ENCODE results near the gene UBL3.
A peak's percentile ranks its signal among the peaks of the same experiment; 100 is the strongest.

Gene UBL3, protein sequence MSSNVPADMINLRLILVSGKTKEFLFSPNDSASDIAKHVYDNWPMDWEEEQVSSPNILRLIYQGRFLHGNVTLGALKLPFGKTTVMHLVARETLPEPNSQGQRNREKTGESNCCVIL

DNA sequence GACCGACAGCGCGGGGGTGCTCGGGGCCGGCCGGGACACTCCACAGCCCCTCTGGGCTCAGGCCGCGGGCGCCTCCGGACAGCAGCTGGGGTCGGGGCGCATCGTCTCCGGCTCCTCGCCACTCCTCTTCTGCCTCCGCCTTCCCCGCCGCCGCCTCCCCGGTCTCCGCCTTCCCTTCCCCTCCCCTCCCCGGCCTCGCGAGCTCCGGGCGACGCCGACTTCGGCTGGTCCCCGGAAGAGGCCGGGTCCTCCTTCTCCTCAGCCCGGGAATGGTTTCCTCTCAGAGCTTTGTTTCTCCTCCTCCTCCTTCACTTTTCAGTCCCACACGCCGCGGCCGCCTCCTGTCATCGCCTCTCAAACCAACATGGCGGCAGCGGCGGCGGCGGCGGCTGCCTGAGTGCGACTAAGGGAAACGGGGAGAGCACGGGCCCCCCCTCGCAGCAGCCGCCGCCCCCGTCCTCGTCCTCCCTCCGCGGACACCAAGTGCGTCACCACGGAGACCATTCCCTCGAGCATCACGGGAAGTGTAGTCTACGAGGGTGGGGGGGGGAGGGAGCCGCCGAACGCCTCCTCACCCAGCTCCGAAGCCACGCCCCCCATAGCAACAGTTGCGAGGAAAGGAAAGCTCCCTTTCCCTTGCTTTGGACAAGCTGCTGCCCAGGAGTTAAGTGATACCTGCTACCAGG is at the start of gene UBL3:
UBL3 (minus strand) TSS at position 405 of the 686 bp plus-strand sequence. CDS start 1,079 bp downstream, outside the sequence.
- peak; percentile 89 to 93 for ATAC-seq (replicated peaks)
- peaks cover 15 to 36% of the 10 kb centered on the region in 2 donors for H3K4me1 Mint-ChIP-seq
- H3K27me3 Mint-ChIP-seq, result no peaks in the 10 kb centered on the region
- H3K9me3 Mint-ChIP-seq, result no peaks in the 10 kb centered on the region
- peak; percentile 89 for DNase-seq
- H3K4me3 Mint-ChIP-seq, result peak within 1 kb of the TSS; percentile 87 to 94
- peaks cover 1 to 14% of the 10 kb centered on the region in 2 donors for H3K36me3 Mint-ChIP-seq
- H3K27ac Mint-ChIP-seq, result peak within 1 kb of the TSS; percentile 98

DNA sequence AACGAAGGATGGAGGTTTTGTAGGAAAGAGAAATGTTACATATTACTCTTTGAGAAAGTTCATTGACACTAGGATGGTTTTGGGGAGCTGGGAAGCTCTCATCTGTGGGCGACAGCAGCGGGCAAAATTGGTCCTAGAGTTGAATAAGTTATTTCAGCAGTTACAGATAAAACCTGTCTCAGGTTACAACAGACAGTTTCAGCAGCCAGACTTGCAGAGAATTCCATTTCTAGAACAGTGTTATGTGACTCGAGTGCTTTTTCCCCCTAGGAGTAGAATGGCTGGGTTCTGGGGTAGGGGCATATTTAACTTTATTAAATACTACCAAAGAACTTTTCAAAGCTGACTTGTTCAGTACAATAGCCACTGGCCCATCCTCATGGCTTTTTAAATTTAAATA is 46.7 kb upstream of the UBL3 start:
- DNase-seq (no peak), ATAC-seq (replicated peaks) (no peak)
- Mint-ChIP-seq H3K36me3 (no peaks in the 10 kb centered on the region), H3K4me3 (no peak overlapping the region), H3K9me3 (peaks cover 0 to 3% of the 10 kb centered on the region in 2 donors), H3K27ac (no peak overlapping the region), H3K27me3 (peaks cover 7 to 11% of the 10 kb centered on the region in 2 donors), H3K4me1 (no peaks in the 10 kb centered on the region)

DNA sequence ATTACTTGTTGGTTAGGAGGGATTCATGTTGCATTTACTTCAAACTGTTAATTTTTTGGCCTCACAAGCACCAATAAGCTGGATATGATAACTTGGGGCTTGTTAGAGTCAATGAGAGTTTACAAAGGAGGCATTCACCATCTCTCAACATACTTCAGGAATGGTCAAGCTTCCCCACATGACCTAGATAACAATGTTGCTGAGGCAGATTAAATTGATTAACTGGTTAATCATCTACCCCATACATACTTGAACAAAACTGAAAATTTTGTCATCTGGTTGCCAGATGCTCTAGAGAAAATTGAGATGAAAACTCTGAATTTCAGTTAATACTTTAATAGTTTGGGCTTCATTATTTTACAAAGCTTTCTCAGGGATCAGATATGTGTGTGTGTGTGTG is 43.0 kb upstream of the UBL3 start:
- DNase-seq (no peak), ATAC-seq (replicated peaks) (no peak)
- Mint-ChIP-seq H3K4me1 (no peaks in the 10 kb centered on the region), H3K9me3 (no peaks in the 10 kb centered on the region), H3K27ac (no peak overlapping the region), H3K4me3 (no peak overlapping the region), H3K36me3 (no peaks in the 10 kb centered on the region), H3K27me3 (peaks cover 0 to 2% of the 10 kb centered on the region in 2 donors)

DNA sequence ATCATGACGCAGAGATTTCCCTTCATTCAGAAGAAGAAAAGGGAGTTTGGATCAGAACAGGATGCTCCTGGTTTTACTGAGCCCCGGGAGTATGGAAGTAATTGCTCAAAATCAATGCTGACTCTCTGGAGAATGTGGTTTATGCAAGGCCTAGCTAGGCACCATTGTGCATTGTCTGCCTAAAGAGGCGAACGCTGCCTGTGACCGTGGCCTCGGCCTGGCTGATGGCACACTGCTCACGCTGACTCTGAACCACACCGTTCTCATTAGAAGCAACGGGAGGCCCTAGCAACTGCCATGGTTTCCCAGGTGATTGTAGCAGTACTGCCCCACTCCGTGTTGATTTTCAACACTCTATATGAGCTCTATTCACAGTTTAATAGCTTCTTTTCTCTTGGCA is 41.7 kb upstream of the UBL3 start:
- Mint-ChIP-seq H3K36me3 (no peaks in the 10 kb centered on the region), H3K4me1 (no peaks in the 10 kb centered on the region), H3K27me3 (peaks cover 0 to 3% of the 10 kb centered on the region in 2 donors), H3K4me3 (no peak overlapping the region), H3K27ac (no peak overlapping the region), H3K9me3 (no peaks in the 10 kb centered on the region)
- DNase-seq (no peak), ATAC-seq (replicated peaks) (no peak)

DNA sequence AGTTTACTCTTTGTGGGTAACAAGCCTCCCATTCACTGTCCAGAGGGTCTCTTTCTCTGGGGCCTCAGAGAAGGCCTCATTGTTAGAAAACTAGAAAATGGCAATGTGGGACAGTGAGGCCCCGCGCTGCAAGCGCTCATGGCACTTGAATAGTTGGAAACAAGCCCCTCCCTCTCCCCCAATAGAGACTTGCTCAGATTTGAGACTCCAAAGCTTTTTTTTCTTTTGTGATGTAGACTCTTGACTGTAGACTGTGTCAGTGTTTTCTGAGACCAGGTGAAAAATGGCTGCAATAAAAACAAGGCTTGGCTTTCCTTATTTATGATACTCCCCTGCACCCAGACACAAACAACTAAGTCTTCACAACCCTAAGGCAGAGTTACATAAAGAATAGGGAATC is 38.7 kb upstream of the UBL3 start:
- Mint-ChIP-seq H3K4me1 (no peaks in the 10 kb centered on the region), H3K27me3 (peaks cover 0 to 3% of the 10 kb centered on the region in 2 donors), H3K4me3 (no peak overlapping the region), H3K36me3 (no peaks in the 10 kb centered on the region), H3K9me3 (no peaks in the 10 kb centered on the region), H3K27ac (no peak overlapping the region)
- DNase-seq, result no peak
- no peak for ATAC-seq (replicated peaks)

DNA sequence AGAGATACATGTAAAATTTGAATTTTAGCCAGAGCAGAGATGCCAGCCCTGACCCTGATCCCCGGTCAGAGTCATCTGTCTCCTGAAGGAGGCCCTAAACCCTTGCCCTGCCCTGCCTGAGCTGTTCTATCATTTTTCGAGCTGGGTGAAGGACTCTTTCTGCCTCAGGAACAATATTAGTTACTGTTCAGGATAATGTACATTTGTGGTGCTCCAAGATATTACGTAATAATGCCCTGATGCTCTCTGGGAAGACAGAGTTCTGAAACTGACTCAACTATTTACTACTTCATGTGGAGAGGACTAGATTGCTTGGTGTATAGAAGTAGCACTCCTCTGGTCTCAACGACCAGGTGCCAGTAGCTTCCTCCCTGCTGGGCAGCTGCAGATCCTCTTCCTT is 37.9 kb upstream of the UBL3 start:
- Mint-ChIP-seq H3K27me3 (peaks cover 0 to 3% of the 10 kb centered on the region in 2 donors), H3K4me3 (no peak overlapping the region), H3K9me3 (no peaks in the 10 kb centered on the region), H3K4me1 (no peaks in the 10 kb centered on the region), H3K27ac (no peak overlapping the region), H3K36me3 (no peaks in the 10 kb centered on the region)
- DNase-seq (no peak), ATAC-seq (replicated peaks) (no peak)

DNA sequence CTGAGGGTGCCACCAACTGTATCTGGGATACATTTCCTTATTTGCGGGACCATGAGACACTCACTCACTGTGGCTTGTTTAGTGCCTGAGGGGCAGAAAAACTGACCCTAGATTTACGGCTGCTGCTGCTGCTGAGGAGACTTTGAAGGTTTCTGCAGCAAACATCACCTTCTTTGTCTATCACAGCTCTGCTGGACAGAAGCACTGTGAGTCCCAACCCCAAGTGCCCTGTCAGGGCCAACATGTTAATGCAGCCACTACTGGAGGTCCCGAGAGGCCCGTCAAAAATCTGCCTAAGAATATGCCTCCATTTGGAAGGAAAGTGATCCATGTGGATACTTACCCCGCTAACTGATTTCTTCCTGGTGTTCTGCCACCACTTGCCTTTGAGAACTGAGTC is 37.3 kb upstream of the UBL3 start:
- H3K9me3 Mint-ChIP-seq, result no peaks in the 10 kb centered on the region
- no peaks in the 10 kb centered on the region for H3K4me1 Mint-ChIP-seq
- H3K36me3 Mint-ChIP-seq, result no peaks in the 10 kb centered on the region
- DNase-seq (no peak), ATAC-seq (replicated peaks) (no peak)
- no peak overlapping the region for H3K27ac Mint-ChIP-seq
- H3K4me3 Mint-ChIP-seq, result no peak overlapping the region
- H3K27me3 Mint-ChIP-seq, result peaks cover 0 to 3% of the 10 kb centered on the region in 2 donors

DNA sequence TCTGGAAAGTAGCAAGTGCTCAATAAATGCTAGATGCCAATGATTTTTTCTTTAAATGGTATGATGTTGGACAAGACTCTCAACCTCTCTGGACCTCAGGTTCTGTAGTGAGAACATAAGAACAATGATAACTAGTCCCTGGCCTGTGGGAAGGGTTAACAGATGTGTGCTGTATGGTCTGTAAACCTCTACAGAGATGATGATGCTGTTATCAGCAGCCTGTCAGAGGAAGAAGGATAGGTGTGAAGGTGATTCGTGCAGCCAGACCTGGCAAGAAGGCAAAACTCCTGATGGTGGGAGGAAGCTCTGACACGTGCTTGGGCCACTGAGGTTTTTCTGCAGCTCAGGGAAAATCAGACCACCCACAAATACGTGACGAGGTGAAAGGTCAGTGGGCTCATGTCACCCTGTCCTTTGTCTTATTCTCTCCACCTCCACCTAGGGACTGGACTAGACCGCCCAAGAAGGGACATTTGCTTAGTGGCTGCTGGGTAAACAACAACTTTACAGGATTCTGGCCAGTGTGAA is 36.7 kb upstream of the UBL3 start:
- no peak for DNase-seq
- Mint-ChIP-seq H3K27ac (no peak overlapping the region), H3K4me1 (no peaks in the 10 kb centered on the region), H3K9me3 (no peaks in the 10 kb centered on the region), H3K27me3 (peaks cover 0 to 3% of the 10 kb centered on the region in 2 donors), H3K36me3 (no peaks in the 10 kb centered on the region), H3K4me3 (no peak overlapping the region)
- ATAC-seq (replicated peaks), result no peak

DNA sequence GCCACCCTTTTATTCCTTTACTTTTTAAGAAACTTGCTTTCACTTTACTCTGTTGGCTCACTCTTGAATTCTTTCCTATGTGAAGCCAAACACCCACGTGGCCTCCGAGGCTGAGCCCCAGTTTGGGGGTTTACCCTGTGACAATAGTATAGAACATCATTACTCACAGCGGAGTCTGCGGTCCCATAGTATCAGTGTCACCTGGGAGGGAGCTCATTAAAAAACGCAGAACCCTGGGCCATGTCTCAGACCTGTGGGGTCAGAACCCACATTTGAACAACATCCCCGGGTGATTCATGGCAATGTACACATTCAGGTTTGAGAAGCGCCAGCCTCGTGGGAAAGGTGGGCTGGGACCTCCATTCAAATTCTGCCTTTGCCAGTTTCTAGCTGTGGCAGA is 36.0 kb upstream of the UBL3 start:
- Mint-ChIP-seq H3K9me3 (no peaks in the 10 kb centered on the region), H3K4me1 (no peaks in the 10 kb centered on the region), H3K27ac (no peak overlapping the region), H3K27me3 (peaks cover 0 to 3% of the 10 kb centered on the region in 2 donors), H3K36me3 (no peaks in the 10 kb centered on the region), H3K4me3 (no peak overlapping the region)
- DNase-seq, result no peak
- peak in 1 of 2 donors; percentile 14 for ATAC-seq (replicated peaks)

DNA sequence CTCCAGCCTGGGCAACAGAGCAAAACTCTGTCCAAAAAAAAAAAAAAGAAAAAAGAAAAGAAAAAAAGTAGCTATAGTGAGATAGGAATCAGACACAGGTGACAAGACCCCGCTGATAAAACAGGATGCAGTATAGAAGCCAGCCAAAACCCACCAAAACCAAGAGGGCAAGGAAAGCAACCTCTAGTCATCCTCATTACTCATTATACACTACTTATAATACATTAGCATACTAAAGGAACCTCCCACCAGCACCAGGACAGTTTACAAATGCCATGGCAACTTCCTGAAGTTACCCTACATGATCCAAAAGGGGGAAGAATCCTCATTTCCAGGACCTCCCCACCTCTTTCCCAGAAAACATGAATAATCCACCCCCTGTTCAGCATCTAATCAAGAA is 35.6 kb upstream of the UBL3 start:
- no peaks in the 10 kb centered on the region for H3K9me3 Mint-ChIP-seq
- no peaks in the 10 kb centered on the region for H3K36me3 Mint-ChIP-seq
- H3K4me3 Mint-ChIP-seq, result no peak overlapping the region
- peaks cover 0 to 3% of the 10 kb centered on the region in 2 donors for H3K27me3 Mint-ChIP-seq
- ATAC-seq (replicated peaks), result no peak
- H3K27ac Mint-ChIP-seq, result no peak overlapping the region
- no peak for DNase-seq
- H3K4me1 Mint-ChIP-seq, result no peaks in the 10 kb centered on the region

DNA sequence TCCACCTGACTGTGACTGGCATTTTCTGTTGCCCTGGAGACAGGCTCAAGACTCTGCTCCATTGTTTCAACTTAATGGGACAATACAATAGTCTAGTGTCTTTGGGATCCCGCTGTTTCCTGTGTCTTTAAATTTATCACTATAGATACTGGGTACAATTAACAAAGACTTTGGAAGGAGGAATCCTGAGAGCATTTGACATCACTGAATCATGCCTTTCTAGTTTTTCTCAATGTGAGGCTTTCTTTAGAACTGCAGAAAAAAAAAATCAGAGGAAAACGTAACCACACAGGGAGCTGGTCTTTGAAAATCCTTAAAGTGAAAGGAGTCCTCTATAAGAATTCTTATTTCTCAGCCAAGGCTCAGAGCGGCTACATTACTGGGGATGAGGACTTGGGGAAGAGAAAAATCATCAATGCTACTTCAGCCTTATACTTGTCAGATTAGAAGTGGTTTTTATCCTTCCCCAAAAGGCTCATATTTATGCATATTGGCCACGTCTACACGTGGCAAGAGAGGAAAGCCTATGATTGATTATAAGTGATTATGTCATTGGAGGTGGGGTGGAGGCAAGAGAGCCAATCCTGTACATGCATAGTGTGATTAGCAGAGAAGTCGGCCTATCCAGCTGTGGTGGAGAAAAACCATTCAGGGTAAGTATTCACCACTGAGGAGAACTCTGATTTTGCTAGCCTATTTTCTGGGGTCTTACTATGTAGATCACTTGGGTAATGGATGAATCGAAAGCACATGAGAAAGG is 34.4 kb upstream of the UBL3 start:
- no peaks in the 10 kb centered on the region for H3K36me3 Mint-ChIP-seq
- no peak overlapping the region for H3K27ac Mint-ChIP-seq
- no peaks in the 10 kb centered on the region for H3K9me3 Mint-ChIP-seq
- DNase-seq (no peak), ATAC-seq (replicated peaks) (no peak)
- H3K27me3 Mint-ChIP-seq, result peaks cover 0 to 7% of the 10 kb centered on the region in 2 donors
- no peaks in the 10 kb centered on the region for H3K4me1 Mint-ChIP-seq
- no peak overlapping the region for H3K4me3 Mint-ChIP-seq

DNA sequence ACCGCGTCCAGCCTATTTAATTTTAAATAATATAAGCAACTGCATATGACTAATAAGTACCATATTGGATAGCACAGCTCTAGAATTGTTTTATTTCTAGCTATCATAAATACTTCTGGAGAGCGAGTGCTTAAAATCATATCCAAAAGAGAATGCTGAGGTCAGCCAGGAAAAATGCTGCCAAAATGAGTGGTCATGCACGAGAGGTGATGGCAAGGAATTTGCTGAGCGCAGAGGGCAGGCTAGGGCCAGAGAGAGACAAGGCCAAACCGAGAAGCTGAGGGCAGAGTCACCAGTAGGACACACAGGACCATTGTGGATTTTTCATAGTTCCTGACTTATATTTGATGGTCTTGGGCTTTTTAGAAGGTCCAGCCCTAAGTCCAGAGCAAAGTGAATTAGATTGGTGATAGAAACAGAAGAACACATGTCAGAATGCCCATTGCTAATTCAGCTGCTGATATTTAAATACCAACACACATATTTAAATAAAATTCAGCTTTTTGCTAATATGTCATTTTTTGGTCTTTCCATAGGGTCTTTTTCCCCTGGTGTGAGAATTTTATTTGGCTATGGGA is 33.6 kb upstream of the UBL3 start:
- no peak for ATAC-seq (replicated peaks)
- Mint-ChIP-seq H3K4me3 (no peak overlapping the region), H3K27ac (no peak overlapping the region), H3K9me3 (no peaks in the 10 kb centered on the region), H3K4me1 (no peaks in the 10 kb centered on the region), H3K36me3 (no peaks in the 10 kb centered on the region), H3K27me3 (peaks cover 0 to 7% of the 10 kb centered on the region in 2 donors)
- DNase-seq, result no peak

DNA sequence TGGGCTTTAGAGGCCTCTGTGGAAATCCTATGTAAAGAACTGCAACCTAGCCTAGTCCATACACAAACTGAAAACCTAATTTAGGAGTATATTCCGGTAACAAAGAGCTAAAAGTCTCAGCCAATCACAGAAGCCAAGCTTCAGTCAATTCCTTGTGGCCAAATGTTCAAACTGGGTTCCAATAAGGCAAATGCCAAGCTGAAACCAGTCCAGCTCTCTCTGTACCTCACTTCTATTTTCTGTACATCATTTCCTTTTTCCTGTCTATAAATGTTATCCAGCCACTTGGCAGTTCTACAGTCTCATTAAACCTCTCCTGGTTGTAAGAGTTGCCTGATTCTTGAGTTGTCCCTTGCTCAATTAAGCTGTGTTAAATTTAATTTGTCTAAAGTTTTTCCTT is 31.7 kb upstream of the UBL3 start:
- no peaks in the 10 kb centered on the region for H3K36me3 Mint-ChIP-seq
- no peaks in the 10 kb centered on the region for H3K4me1 Mint-ChIP-seq
- DNase-seq (no peak), ATAC-seq (replicated peaks) (no peak)
- H3K27ac Mint-ChIP-seq, result no peak overlapping the region
- peaks cover 9 to 10% of the 10 kb centered on the region in 2 donors for H3K27me3 Mint-ChIP-seq
- no peak overlapping the region for H3K4me3 Mint-ChIP-seq
- no peaks in the 10 kb centered on the region for H3K9me3 Mint-ChIP-seq

DNA sequence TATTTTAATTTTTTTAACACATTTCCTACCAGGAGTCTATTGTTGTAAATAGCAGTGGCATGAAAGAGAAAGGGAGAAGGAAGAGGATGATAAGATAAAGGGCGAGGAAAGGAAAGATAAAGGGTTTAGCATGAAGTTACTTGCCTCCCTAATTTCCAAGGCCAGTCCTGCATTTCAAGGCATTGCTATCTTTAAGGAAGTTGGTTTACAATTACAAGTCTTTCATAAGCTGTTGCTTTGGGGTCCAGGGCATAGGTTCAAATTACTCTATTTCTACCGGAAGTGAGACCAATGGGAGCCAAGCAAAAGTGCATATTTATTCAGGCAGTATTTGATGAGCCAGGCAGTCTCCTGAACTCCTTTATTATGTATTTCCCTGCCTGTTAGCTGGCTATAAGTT is 27.7 kb upstream of the UBL3 start:
- Mint-ChIP-seq H3K36me3 (no peaks in the 10 kb centered on the region), H3K4me3 (no peak overlapping the region), H3K9me3 (no peaks in the 10 kb centered on the region), H3K27me3 (peaks cover 14 to 24% of the 10 kb centered on the region in 2 donors), H3K27ac (no peak overlapping the region), H3K4me1 (no peaks in the 10 kb centered on the region)
- DNase-seq (no peak), ATAC-seq (replicated peaks) (no peak)
